ENCODE measurements around the gene MAGI2. TPM values are rescaled to one million over a fixed set of nuclear protein-coding genes. Genes with fewer than 3 reads are reported as not detected.

Gene MAGI2
- total RNA-seq, 2 experiments from 2014 or later = 0.09 to 0.19 TPM

DNA sequence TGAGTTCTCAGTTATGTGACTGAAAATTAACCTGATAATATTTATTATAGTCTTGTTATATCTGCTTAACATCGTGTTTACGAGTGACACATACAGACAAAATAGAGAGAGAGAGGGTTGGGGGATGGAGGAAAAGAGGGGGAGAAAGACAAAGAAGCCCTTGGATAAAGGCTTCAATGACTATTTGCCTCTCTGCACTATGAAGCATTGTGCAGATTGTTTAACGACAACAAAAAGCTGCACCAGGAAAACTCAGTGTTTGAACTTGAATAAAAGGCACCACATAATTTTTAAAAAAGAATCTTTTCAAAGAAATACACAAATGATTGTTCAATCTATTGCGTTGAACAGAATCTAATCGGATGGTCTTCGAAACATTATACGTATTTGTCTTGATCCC is 27.8 kb downstream of the MAGI2 start:
- peaks cover 2% of the 10 kb centered on the region for H3K9me3 Mint-ChIP-seq (ENCODE audit: low read depth)
- H3K27ac Mint-ChIP-seq = no peak overlapping the region
- no peak overlapping the region for H3K4me3 Mint-ChIP-seq
- H3K36me3 Mint-ChIP-seq = no peaks in the 10 kb centered on the region
- DNase-seq (no peak), ATAC-seq (no peak)
- H3K4me1 Mint-ChIP-seq = no peaks in the 10 kb centered on the region
- H3K27me3 Mint-ChIP-seq = no peaks in the 10 kb centered on the region
- CTCF ChIA-PET = no interaction called here

DNA sequence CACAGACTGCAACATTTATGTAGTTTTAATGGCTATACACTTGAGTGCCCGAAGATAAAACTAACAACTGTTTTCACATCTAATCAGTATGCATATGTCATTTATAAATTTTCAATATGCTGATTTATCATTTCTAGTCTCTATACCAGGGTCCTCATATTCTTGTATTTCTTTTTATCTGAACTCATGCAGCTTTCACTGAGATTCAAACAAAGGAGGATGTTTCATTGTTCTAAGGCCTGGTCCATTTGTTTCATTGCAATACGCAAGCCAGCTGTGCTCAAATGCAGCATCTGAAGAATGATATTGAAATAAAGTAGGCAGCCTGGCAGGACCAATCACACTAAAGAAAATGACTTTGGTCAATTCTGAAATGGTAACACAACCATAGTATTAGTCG is 31.7 kb downstream of the MAGI2 start:
- Mint-ChIP-seq H3K36me3 (no peaks in the 10 kb centered on the region), H3K27ac (no peak overlapping the region), H3K27me3 (no peaks in the 10 kb centered on the region), H3K4me1 (no peaks in the 10 kb centered on the region), H3K4me3 (no peak overlapping the region), H3K9me3 (ENCODE audit: low read depth) (peaks cover 2% of the 10 kb centered on the region)
- no peak for ATAC-seq
- DNase-seq = no peak
- CTCF ChIA-PET = no interaction called here

DNA sequence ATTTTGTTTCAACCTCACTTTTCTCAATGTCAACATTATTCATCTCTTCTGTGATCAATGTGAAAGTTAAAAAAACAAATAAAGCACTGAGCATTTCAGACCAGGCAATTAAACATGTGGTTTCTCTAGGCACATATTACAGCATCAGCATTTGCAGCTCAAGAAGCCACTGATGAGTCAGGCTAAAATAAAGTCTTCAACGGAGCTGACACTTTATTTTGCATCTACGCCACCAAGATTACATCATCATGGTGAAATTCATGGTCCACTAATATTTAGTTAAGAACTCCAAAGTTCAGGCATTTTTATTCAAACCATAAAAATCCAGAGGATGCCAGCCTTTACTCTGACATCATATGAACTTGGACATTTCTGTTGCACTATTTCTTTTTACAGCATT is 33.0 kb downstream of the MAGI2 start:
- no peak overlapping the region for H3K27ac Mint-ChIP-seq
- H3K4me3 Mint-ChIP-seq = no peak overlapping the region
- H3K4me1 Mint-ChIP-seq = no peaks in the 10 kb centered on the region
- no peaks in the 10 kb centered on the region for H3K9me3 Mint-ChIP-seq (ENCODE audit: low read depth)
- CTCF ChIA-PET = no interaction called here
- no peaks in the 10 kb centered on the region for H3K27me3 Mint-ChIP-seq
- no peak for DNase-seq
- no peaks in the 10 kb centered on the region for H3K36me3 Mint-ChIP-seq
- ATAC-seq = no peak

DNA sequence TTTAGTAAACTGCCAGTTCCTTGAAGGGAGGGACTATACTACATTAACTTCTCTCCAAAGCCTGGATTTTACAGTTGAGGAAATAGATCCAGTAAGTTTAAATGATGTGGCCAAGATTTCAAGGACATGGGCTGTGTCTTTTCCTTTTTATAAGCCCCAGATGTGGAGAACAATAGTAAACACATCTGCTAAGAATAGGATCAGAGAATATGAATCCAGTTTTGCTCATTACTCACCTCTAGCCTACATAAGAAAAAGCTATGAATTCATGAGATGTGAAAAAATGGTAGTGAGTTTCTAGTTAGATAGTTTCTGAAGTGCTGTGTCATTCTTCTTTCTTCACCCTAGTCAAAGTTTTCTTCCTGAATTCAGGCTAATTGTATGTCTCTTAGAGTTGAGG is 38.6 kb downstream of the MAGI2 start:
- no peak overlapping the region for H3K4me3 Mint-ChIP-seq
- DNase-seq (no peak), ATAC-seq (no peak)
- no peak overlapping the region for H3K27ac Mint-ChIP-seq
- CTCF ChIA-PET = no interaction called here
- H3K9me3 Mint-ChIP-seq (ENCODE audit: low read depth) = peaks cover 3% of the 10 kb centered on the region
- no peaks in the 10 kb centered on the region for H3K4me1 Mint-ChIP-seq
- no peaks in the 10 kb centered on the region for H3K27me3 Mint-ChIP-seq
- H3K36me3 Mint-ChIP-seq = no peaks in the 10 kb centered on the region

DNA sequence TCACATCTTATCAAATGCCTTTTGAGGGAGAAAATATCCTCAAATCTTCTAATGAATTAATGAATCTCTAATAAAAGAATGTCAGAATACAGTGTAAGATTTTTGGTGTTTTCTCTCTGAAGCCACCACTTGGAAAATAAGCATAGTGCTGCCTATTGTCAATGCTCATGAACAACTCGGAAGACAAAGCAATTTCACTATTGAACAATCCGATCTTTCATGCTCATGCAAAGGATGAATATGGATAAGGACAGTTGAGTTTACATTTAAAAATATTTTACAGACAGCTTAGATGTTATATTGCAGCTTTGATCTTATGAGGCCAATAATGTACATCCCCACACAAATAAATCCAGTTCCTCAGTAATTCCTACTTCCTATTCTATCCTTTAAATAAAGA is 40.6 kb downstream of the MAGI2 start:
- Mint-ChIP-seq H3K4me3 (no peak overlapping the region), H3K27ac (no peak overlapping the region), H3K9me3 (ENCODE audit: low read depth) (peaks cover 3% of the 10 kb centered on the region), H3K36me3 (no peaks in the 10 kb centered on the region), H3K27me3 (no peaks in the 10 kb centered on the region), H3K4me1 (no peaks in the 10 kb centered on the region)
- CTCF ChIA-PET = no interaction called here
- ATAC-seq = no peak
- no peak for DNase-seq

DNA sequence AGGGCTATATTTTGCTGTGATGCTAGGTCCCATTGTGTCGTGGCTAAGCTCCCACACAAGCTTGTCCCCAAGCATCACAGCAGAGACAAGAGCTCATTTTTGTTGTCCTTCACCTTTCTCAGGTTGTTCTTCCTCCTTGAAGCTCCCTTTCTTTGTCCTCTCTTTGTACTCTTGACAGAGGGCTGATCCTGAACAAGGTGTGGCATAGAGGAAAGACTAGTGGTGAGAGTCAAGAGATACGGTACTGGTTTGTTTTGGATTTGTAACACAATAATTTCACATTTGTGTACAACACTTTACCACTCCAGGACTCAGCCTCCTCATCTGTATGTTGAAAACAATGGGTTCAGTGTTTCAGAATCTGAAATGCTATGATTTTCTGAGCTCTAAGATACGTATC is 41.0 kb downstream of the MAGI2 start:
- H3K36me3 Mint-ChIP-seq = no peaks in the 10 kb centered on the region
- ATAC-seq (no peak), DNase-seq (no peak)
- H3K9me3 Mint-ChIP-seq (ENCODE audit: low read depth) = peaks cover 3% of the 10 kb centered on the region
- CTCF ChIA-PET = no interaction called here
- H3K4me3 Mint-ChIP-seq = no peak overlapping the region
- H3K4me1 Mint-ChIP-seq = no peaks in the 10 kb centered on the region
- H3K27ac Mint-ChIP-seq = no peak overlapping the region
- H3K27me3 Mint-ChIP-seq = no peaks in the 10 kb centered on the region

DNA sequence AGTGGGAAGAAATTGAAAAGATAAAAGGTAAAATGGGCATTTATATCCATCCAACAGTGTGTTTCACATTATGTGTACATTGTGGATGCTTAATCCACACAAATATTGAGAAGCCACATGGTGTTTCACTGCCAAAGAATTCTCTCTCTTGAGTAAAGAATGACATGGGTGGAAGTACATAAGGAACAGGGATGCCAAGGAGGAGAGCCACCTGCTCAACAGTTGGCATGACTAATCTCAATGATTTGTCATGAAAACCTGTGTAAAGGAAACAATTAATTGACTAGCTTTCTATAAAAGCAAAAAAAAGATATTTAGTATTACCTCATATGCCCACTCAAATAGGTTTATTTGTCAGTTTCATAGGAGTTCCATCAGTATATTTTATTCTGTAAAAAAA is 43.1 kb downstream of the MAGI2 start:
- no peak for ATAC-seq
- CTCF ChIA-PET = no interaction called here

DNA sequence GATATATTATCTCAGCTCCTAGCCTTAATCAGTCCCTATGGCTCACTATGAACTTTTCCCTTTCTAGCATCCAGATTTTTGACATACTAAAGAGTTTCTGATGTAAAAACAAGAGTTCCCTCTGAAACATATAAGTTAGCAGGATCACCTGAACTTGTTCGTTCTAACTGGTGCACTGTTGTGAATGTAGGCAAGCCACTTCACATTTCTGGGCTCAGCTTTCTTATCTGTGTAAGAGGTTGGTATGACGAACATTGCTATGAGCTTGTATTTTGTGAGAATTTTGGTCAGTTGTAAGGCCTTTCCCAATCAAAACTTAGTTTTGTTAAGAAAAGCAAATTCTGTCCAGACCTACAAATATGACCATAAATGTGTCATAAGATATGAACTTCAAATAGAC is 46.1 kb downstream of the MAGI2 start:
- Mint-ChIP-seq H3K9me3 (ENCODE audit: low read depth) (peaks cover 5% of the 10 kb centered on the region), H3K36me3 (no peaks in the 10 kb centered on the region), H3K27me3 (no peaks in the 10 kb centered on the region), H3K4me1 (no peaks in the 10 kb centered on the region), H3K4me3 (no peak overlapping the region), H3K27ac (no peak overlapping the region)
- ATAC-seq = no peak
- CTCF ChIA-PET = no interaction called here
- DNase-seq = no peak

More for the DNA sequence above, 43.1 kb downstream of the MAGI2 start:
- Mint-ChIP-seq H3K27ac (no peak overlapping the region), H3K4me1 (no peaks in the 10 kb centered on the region), H3K4me3 (no peak overlapping the region), H3K36me3 (no peaks in the 10 kb centered on the region), H3K27me3 (no peaks in the 10 kb centered on the region), H3K9me3 (ENCODE audit: low read depth) (peaks cover 4% of the 10 kb centered on the region)
- no peak for DNase-seq

DNA sequence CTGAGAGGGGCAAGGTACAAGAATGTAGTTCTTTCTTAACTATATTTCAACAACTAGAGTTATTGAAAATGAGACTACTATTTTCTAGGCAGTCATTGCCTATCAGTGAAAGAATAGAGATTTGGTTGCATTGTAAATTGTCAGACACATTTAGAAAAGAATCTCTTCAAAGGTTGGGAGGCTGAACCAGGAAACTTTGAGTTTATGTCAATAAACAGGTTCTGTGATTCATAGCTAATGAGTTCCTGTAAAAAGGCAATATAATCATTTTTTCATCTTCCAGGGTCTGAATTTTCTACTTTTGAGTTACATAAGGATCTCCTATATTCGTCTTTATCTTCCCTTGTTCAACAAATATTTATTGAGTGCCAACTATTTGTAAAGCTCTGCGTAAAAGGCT is 47.1 kb downstream of the MAGI2 start:
- Mint-ChIP-seq H3K36me3 (no peaks in the 10 kb centered on the region), H3K9me3 (ENCODE audit: low read depth) (peaks cover 5% of the 10 kb centered on the region), H3K4me3 (no peak overlapping the region), H3K27me3 (no peaks in the 10 kb centered on the region), H3K4me1 (no peaks in the 10 kb centered on the region), H3K27ac (no peak overlapping the region)
- no peak for ATAC-seq
- DNase-seq = no peak
- CTCF ChIA-PET = no interaction called here

DNA sequence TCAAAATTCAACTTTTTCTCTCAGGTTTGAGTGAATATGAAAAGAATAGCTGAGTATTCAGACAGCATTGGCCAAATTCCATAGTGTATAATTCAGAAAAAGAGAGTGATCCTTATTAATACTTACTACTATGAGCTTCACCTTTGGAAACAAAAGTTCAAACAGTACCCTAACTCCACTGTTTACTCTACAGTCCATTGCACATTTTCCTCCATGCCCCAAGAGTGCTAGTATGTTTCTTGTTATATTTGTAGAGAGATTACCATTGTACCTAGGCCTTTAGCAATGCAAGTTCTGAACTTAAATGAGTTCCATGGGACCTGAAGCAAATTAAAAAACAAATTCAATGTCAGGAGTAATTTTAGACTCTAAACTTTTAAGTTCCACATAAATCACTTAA is 48.1 kb downstream of the MAGI2 start:
- Mint-ChIP-seq H3K36me3 (no peaks in the 10 kb centered on the region), H3K4me3 (no peak overlapping the region), H3K9me3 (ENCODE audit: low read depth) (peaks cover 5% of the 10 kb centered on the region), H3K27me3 (no peaks in the 10 kb centered on the region), H3K27ac (no peak overlapping the region), H3K4me1 (no peaks in the 10 kb centered on the region)
- DNase-seq = no peak
- CTCF ChIA-PET = no interaction called here
- ATAC-seq = no peak

DNA sequence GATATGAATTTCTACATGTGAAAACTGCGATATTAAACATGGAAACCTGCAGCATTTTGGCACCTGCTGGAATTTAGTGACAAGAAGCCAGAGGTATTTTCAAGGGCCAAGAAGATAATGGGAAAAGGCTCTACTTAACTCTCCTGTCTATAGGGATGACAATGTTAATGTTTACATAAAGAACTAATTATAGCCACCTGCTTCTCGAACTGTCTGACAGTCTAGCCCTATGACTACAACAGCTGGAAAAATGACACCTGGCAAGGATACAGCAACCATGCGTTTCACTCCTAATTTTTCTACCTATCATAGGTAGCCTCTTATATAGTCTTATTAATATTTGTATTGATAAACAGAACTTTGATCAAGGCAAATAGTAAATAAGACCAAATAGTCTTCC is 49.6 kb downstream of the MAGI2 start:
- Mint-ChIP-seq H3K4me3 (no peak overlapping the region), H3K27ac (no peak overlapping the region), H3K4me1 (no peaks in the 10 kb centered on the region), H3K36me3 (no peaks in the 10 kb centered on the region), H3K27me3 (no peaks in the 10 kb centered on the region), H3K9me3 (ENCODE audit: low read depth) (peaks cover 2% of the 10 kb centered on the region)
- CTCF ChIA-PET = no interaction called here
- no peak for DNase-seq
- ATAC-seq = no peak

DNA sequence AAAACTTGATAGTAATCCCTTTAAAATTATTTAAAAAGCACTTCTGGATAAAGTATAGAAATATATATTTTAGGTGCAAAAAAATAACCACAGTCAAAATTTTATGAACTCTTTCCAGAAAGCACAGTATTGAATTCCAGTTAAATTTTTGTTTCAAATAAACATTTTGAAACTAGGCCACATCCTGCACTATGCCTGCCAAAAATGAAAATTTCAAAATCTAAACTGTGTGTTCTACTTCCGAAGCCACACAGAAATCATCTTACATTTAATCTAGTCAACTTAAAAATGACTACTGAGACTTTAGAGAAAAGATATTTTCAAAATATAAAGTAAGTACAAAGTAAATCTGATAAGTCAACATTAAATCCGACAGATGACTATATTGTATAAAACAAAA is 50.0 kb downstream of the MAGI2 start:
- Mint-ChIP-seq H3K9me3 (ENCODE audit: low read depth) (peaks cover 2% of the 10 kb centered on the region), H3K4me3 (no peak overlapping the region), H3K27me3 (no peaks in the 10 kb centered on the region), H3K4me1 (no peaks in the 10 kb centered on the region), H3K27ac (no peak overlapping the region), H3K36me3 (no peaks in the 10 kb centered on the region)
- DNase-seq = no peak
- CTCF ChIA-PET = no interaction called here
- no peak for ATAC-seq

DNA sequence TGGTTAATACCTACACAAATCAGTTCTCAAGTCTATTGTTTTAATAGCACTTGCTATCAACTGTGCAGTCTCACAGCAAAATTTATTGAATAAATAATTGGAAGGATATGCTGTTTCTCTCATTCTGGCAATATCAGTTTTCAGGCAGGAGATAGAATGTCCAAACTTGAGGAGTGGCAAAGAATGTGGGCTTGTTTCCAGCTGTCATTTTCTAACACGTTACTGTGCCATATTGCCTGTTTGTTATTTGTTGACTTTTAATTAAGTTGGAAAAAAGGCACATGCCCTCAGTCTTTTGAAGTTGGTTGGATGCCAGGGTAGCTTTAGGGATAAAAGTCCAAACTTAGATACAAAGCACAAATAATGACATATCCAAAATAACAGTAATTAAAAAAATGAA is 52.2 kb downstream of the MAGI2 start:
- no peaks in the 10 kb centered on the region for H3K27me3 Mint-ChIP-seq

DNA sequence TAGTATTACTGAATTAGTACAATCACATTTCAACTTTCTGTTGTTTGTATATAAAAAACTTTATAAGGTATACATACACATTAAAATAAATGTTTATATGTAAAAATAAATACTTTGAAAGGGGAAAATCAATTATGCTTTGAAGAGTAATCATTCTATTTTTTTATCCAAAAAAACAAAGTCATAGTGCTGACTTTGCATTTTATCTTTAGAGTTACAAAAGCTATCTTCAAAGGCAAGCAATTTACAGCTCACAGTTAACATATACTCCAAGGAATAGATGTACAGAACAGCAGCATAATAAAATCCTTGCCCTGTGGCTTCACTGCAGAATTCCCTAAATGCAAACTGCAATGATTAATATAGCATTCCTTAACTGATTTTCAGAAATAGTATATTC is 53.2 kb downstream of the MAGI2 start:
- ATAC-seq (no peak), DNase-seq (no peak)
- Mint-ChIP-seq H3K4me1 (no peaks in the 10 kb centered on the region), H3K4me3 (no peak overlapping the region), H3K9me3 (ENCODE audit: low read depth) (peaks cover 2% of the 10 kb centered on the region), H3K27me3 (no peaks in the 10 kb centered on the region), H3K27ac (no peak overlapping the region), H3K36me3 (no peaks in the 10 kb centered on the region)
- CTCF ChIA-PET = no interaction called here

More for the DNA sequence above, 52.2 kb downstream of the MAGI2 start:
- Mint-ChIP-seq H3K4me1 (no peaks in the 10 kb centered on the region), H3K27ac (no peak overlapping the region), H3K36me3 (no peaks in the 10 kb centered on the region), H3K4me3 (no peak overlapping the region), H3K9me3 (ENCODE audit: low read depth) (peaks cover 2% of the 10 kb centered on the region)
- DNase-seq (no peak), ATAC-seq (no peak)
- CTCF ChIA-PET = no interaction called here

DNA sequence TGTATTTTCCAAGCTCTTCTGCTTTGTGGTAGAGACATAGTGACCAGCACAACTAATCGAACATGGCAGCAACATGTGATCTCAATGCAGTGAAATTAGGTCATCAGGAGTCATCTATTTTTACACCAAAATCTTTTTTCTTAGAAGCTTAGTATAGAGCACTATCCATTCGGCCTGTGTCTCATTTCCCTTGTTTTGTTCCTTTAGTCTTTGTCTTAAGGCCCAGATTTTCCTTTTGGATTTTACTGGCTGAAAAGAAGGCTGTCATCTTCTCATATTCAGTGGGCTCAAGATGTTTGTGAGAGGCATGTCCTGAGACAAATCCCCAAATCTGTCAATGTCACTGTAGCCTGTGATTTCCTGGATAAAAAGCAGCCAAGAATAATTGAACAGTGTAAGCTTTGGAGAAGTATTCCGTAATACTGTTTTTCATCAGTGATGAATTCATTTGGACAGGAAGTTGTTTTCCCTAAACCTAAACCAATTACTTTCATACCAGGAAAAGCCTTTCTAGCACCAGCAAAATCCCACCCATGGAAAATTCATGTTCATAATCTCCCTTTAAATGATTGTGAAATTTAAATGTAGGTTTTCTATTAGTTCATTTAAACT is 55.2 kb downstream of the MAGI2 start:
- Mint-ChIP-seq H3K27ac (no peak overlapping the region), H3K9me3 (ENCODE audit: low read depth) (peaks cover 3% of the 10 kb centered on the region), H3K36me3 (no peaks in the 10 kb centered on the region), H3K4me3 (no peak overlapping the region), H3K27me3 (no peaks in the 10 kb centered on the region), H3K4me1 (no peaks in the 10 kb centered on the region)
- CTCF ChIA-PET = no interaction called here
- no peak for ATAC-seq
- no peak for DNase-seq

All from activated CD8-positive, alpha-beta memory T cell treated with anti-CD3 and anti-CD28 coated beads, Interleukin-2, amount 10 ng/mL, durations not matched to agents 7 days and 5 days (primary cell).